H1 (cell line): ENCODE measurements around the gene MYH9. TPM values are rescaled to one million over a fixed set of nuclear protein-coding genes. Genes with fewer than 3 reads are reported as not detected.

Experiments used
- CTCF ChIA-PET: fragments of 300-600 bp; sonication (Branson Sonifier 250); formaldehyde crosslinking; loops from one replicate; lab custom pipeline; 2021; ENCODE audit not compliant: partially characterized antibody; lab: Charles Lee
- POLR2A ChIA-PET: fragments of 300-600 bp; sonication (Branson Sonifier 250); formaldehyde crosslinking; loops from one replicate; lab custom pipeline; 2021; ENCODE audit warnings: inconsistent platforms; ENCODE audit not compliant: partially characterized antibody; lab: Charles Lee
- DNase-seq, 2 experiments: peaks; one replicate each; pipeline versions ENCODE4 v3.0.0 to v3.0.0-alpha.2; 2010 to 2022; ENCODE audit warnings: low spot score in 2 of 2, low read depth in 1 of 2, mixed read lengths in 1 of 2
- FAIRE-seq: peaks from 2 replicates; lab custom pipeline; 2011; peaks lifted over from hg19 to GRCh38; lab: Jason Lieb, UNC
- H2AFZ ChIP-seq: 2 replicates; pipeline ENCODE4 v1.8.1; 2012; ENCODE audit warnings: low read length, inconsistent platforms
- H2AK5ac ChIP-seq: 2 replicates; pipeline ENCODE4 v1.6.1; 2013; ENCODE audit warnings: low read depth, low read length
- H2BK120ac ChIP-seq: replicated peaks from 2 replicates; pipeline ENCODE3; 2013; ENCODE audit warnings: low read depth, low read length, inconsistent platforms
- H2BK12ac ChIP-seq: 2 replicates; pipeline ENCODE4 v1.6.1; 2013; ENCODE audit warnings: low read depth, low read length
- H2BK15ac ChIP-seq: 2 replicates; pipeline ENCODE4 v1.6.1; 2013; ENCODE audit warnings: low read length
- H2BK20ac ChIP-seq: 2 replicates; pipeline ENCODE4 v1.6.1; 2013; ENCODE audit warnings: low read length
- H2BK5ac ChIP-seq: 2 replicates; pipeline ENCODE4 v1.6.1; 2013; ENCODE audit warnings: low read depth, low read length
- H3K14ac ChIP-seq: 2 replicates; pipeline ENCODE4 v1.6.1; 2013; ENCODE audit warnings: inconsistent platforms; ENCODE audit not compliant: insufficient read length
- H3K18ac ChIP-seq: 2 replicates; pipeline ENCODE4 v1.6.1; 2013; ENCODE audit warnings: low read length; ENCODE audit errors: extremely low read depth
- H3K23ac ChIP-seq: 2 replicates; pipeline ENCODE4 v1.6.1; 2013; ENCODE audit warnings: inconsistent platforms; ENCODE audit not compliant: insufficient read length
- H3K23me2 ChIP-seq: 2 replicates; pipeline ENCODE4 v1.6.1; 2013; ENCODE audit warnings: low read depth, low read length
- H3K27ac ChIP-seq: 2 replicates; pipeline ENCODE4 v1.6.1; 2011; ENCODE audit warnings: low read depth, low read length, inconsistent platforms
- H3K27me3 ChIP-seq, 4 experiments: replicated peaks in 1 of 4; 1 replicate in 1 of 4; 2 replicates in 3 of 4; pipeline versions ENCODE4 v1.6.1 to v1.8.1; 2011 to 2013; ENCODE audit warnings: low read length in 3 of 4, mild to moderate bottlenecking in 3 of 4, inconsistent platforms in 2 of 4, mixed read lengths in 2 of 4, moderate library complexity in 1 of 4; ENCODE audit not compliant: control insufficient read depth in 3 of 4, insufficient read depth in 3 of 4; ENCODE audit errors: extremely low read depth in 1 of 4
- H3K36me3 ChIP-seq, 4 experiments: 2 replicates each; pipeline versions ENCODE4 v1.6.1 to v1.8.1; 2011 to 2013; ENCODE audit warnings: mild to moderate bottlenecking in 4 of 4, low read length in 3 of 4, moderate library complexity in 2 of 4, control low read depth in 1 of 4, inconsistent platforms in 1 of 4; ENCODE audit not compliant: insufficient read depth in 4 of 4, control insufficient read depth in 2 of 4
- H3K4ac ChIP-seq: replicated peaks from 2 replicates; pipeline ENCODE3; 2013; ENCODE audit warnings: low read length, low read depth, mixed read lengths, inconsistent platforms; ENCODE audit not compliant: insufficient read length
- H3K4me1 ChIP-seq, 4 experiments: replicated peaks in 1 of 4; 1 replicate in 1 of 4; 2 replicates in 3 of 4; pipeline versions ENCODE4 v1.6.1 to v1.8.1; 2011 to 2013; ENCODE audit warnings: low read length in 3 of 4, inconsistent platforms in 2 of 4, mixed read lengths in 1 of 4; ENCODE audit not compliant: insufficient read depth in 4 of 4, control insufficient read depth in 3 of 4
- H3K4me2 ChIP-seq, 2 experiments: 2 replicates each; pipeline versions ENCODE4 v1.6.1 to v1.8.1; 2011 to 2013; ENCODE audit warnings: low read depth in 2 of 2, low read length in 2 of 2, control low read depth in 1 of 2, inconsistent platforms in 1 of 2, mild to moderate bottlenecking in 1 of 2; ENCODE audit not compliant: insufficient read depth in 1 of 2
- H3K4me3 ChIP-seq, 4 experiments: fragments of 200-600, 300-600 bp in 1 of 4; sonication (generic), shearing (Covaris generic), sonication (Bioruptor Twin) in 1 of 4; 2 replicates each; pipeline versions ENCODE4 v1.5.1 to v1.8.1; 2011 to 2016; ENCODE audit warnings: low read length in 4 of 4, low read depth in 3 of 4, control low read depth in 2 of 4, inconsistent platforms in 2 of 4, mild to moderate bottlenecking in 2 of 4, mixed read lengths in 1 of 4, moderate library complexity in 1 of 4; ENCODE audit not compliant: insufficient read depth in 2 of 4; ENCODE audit errors: extremely low read depth in 1 of 4
- H3K56ac ChIP-seq: replicated peaks from 2 replicates; pipeline ENCODE3; 2013; ENCODE audit warnings: low read depth, mild to moderate bottlenecking, mixed read lengths, low read length, inconsistent platforms; ENCODE audit not compliant: insufficient read length
- H3K79me1 ChIP-seq: 2 replicates; pipeline ENCODE4 v1.6.1; 2013; ENCODE audit warnings: low read depth, low read length, control low read depth
- H3K79me2 ChIP-seq, 2 experiments: 2 replicates each; pipeline versions ENCODE4 v1.6.1 to v1.8.1; 2012 to 2013; ENCODE audit warnings: low read length in 2 of 2, mild to moderate bottlenecking in 2 of 2, inconsistent platforms in 1 of 2; ENCODE audit not compliant: insufficient read depth in 2 of 2, control insufficient read depth in 1 of 2
- H3K9ac ChIP-seq, 4 experiments: replicated peaks in 1 of 4; 1 replicate in 1 of 4; 2 replicates in 3 of 4; pipeline versions ENCODE4 v1.6.1 to v1.8.1; 2011 to 2013; ENCODE audit warnings: low read depth in 3 of 4, low read length in 3 of 4, control low read depth in 2 of 4, mild to moderate bottlenecking in 2 of 4, moderate library complexity in 2 of 4, inconsistent platforms in 1 of 4; ENCODE audit errors: extremely low read depth in 1 of 4
- H3K9me3 ChIP-seq, 2 experiments: 2 replicates each; pipeline versions ENCODE4 v1.6.1 to v1.8.1; 2012 to 2013; ENCODE audit warnings: mild to moderate bottlenecking in 2 of 2, moderate library complexity in 2 of 2, control low read depth in 1 of 2, inconsistent platforms in 1 of 2, low read depth in 1 of 2, low read length in 1 of 2, mixed read lengths in 1 of 2; ENCODE audit not compliant: insufficient read depth in 2 of 2
- H4K20me1 ChIP-seq, 2 experiments: replicated peaks in 1 of 2; 2 replicates each; pipeline versions ENCODE3 to v1.8.1; 2011 to 2013; ENCODE audit warnings: inconsistent platforms in 2 of 2, low read length in 2 of 2, mild to moderate bottlenecking in 1 of 2; ENCODE audit not compliant: insufficient read depth in 2 of 2, control insufficient read depth in 1 of 2
- H4K5ac ChIP-seq: 2 replicates; pipeline ENCODE4 v1.6.1; 2013; ENCODE audit warnings: low read length, low read depth, mixed read lengths, inconsistent platforms; ENCODE audit not compliant: insufficient read length
- H4K8ac ChIP-seq: 2 replicates; pipeline ENCODE4 v1.8.0; 2013; ENCODE audit warnings: mild to moderate bottlenecking, moderate library complexity, low read length, inconsistent platforms; ENCODE audit not compliant: insufficient read depth; ENCODE audit errors: extremely low read depth
- H4K91ac ChIP-seq: replicated peaks from 2 replicates; pipeline ENCODE3; 2013; ENCODE audit warnings: low read length, mixed read lengths, inconsistent platforms; ENCODE audit not compliant: insufficient read length
- KDM1A ChIP-seq: fragments of 200-600, 300-600 bp; sonication (generic); IDR thresholded peaks from 2 replicates; pipeline ENCODE4 v1.7.1; 2016; ENCODE audit warnings: mild to moderate bottlenecking, low read length, borderline replicate concordance
- POLR2A ChIP-seq, 2 experiments: IDR thresholded peaks; 1 replicate in 1 of 2; 2 replicates in 1 of 2; pipeline ENCODE4 v1.6.1; 2011; ENCODE audit warnings: low read depth in 2 of 2, low read length in 2 of 2, mild to moderate bottlenecking in 2 of 2; ENCODE audit errors: control extremely low read depth in 1 of 2
- POLR2AphosphoS5 ChIP-seq: IDR thresholded peaks from 2 replicates; pipeline ENCODE4 v1.6.1; 2011; ENCODE audit warnings: low read depth, low read length
- SIN3A ChIP-seq, 2 experiments: IDR thresholded peaks in 1 of 2; conservative IDR thresholded peaks in 1 of 2; 2 replicates each; pipeline ENCODE4 v1.6.1; 2011 to 2012; ENCODE audit warnings: low read length in 2 of 2, improper control_type of control experiment in 1 of 2, low read depth in 1 of 2, mild to moderate bottlenecking in 1 of 2
- SP1 ChIP-seq: IDR thresholded peaks from 2 replicates; pipeline ENCODE4 v1.6.1; 2011; ENCODE audit warnings: low read depth, low read length
- WGBS, 2 experiments: shearing (Covaris generic) in 1 of 2; methylation state at CpG; one replicate each; pipeline versions ENCODE4 v1.1.6 to v1.1.7; 2013 to 2015; ENCODE audit warnings: low lambda C conversion rate in 2 of 2, mixed read lengths in 2 of 2, inconsistent platforms in 1 of 2, low coverage in 1 of 2, missing lambda C conversion rate in 1 of 2; ENCODE audit not compliant: insufficient replicate concordance in 2 of 2, insufficient coverage in 1 of 2, insufficient read length in 1 of 2; ENCODE audit errors: extremely low coverage in 1 of 2, missing lambda C conversion rate in 1 of 2; 5-methylcytosine and 5-hydroxymethylcytosine counted together
- polyA plus RNA-seq, 7 experiments: library from polyadenylated mRNA; depleted of rRNA in 3 of 7; stranded (reverse) in 5 of 7; unstranded in 2 of 7; fragments of >200 nt in 5 of 7; fragments of 200-250 nt in 2 of 7; gene quantifications; 1 replicate in 5 of 7; 2 replicates in 1 of 7; 4 replicates in 1 of 7; pipeline versions ENCODE4 v1.2.1 to v1.2.3, GENCODE V29; 2011 to 2013; ENCODE audit warnings: missing spikeins in 2 of 7, mixed read lengths in 2 of 7
- total RNA-seq: library from RNA; stranded (reverse); fragmentation: NEBNext Ultra II Directional; extraction: Animal tissue kit (Norgen Biotek cat#: 25700); gene quantifications from 2 replicates; pipeline ENCODE4 v1.2.1, GENCODE V29; 2021

Gene MYH9
- total and polyA plus RNA-seq, 2 of the 8 experiments (the other 6 are each of a cell fraction or from before 2014, with no cell fraction given): 24.9 to 322 TPM

- Histone ChIP-seq H3K79me2 (peaks cover 26 to 70% of the 10 kb centered on the region in 2 experiments), H3K9ac (peak overlapping the region in 2 of 4 experiments; percentile 27 to 84; a peak in 3 of 7 replicates), H2BK15ac (no peak overlapping the region), H3K4me3 (peak overlapping the region; percentile 52 to 98 (median 86); a peak in 7 of 8 replicates), H2BK20ac (no peak overlapping the region), H2AK5ac (peak overlapping the region; percentile 70; the same call in 1 of the 2 replicates), H2AFZ (no peak overlapping the region), H2BK12ac (peak overlapping the region; percentile 45), H4K5ac (peak overlapping the region; percentile 41)
- WGBS, 2 experiments: 23% methylated on average over 7 of the region's 7 CpGs; no CpG with 5 or more reads in 1 of the 2 experiments
- POLR2A ChIA-PET: interaction anchor here (0.7 to 19.2 kb wide), 18 partner anchors 9 to 169 kb away, joined by 3 to 263 read pairs (median 6); partner anchors contain the start of gene TXN2
- peak; percentile 83; the same call in 1 of the 2 replicates for TF ChIP-seq KDM1A
- no peak for TF ChIP-seq SP1
- TF ChIP-seq POLR2A (IDR thresholded peaks at IDR 0.05; ENCODE audit: control extremely low read depth in 1 of 2, low read depth in 2 of 2, low read length in 2 of 2): peak; percentile 13 to 17; a peak in 2 of 3 replicates
- peak; percentile 71 for TF ChIP-seq POLR2AphosphoS5
- TF ChIP-seq SIN3A (conservative IDR thresholded peaks at IDR 0.05 in 1 of 2, IDR thresholded peaks at IDR 0.05 in 1 of 2; ENCODE audit: low read depth in 1 of 2, low read length in 2 of 2): peak in 1 of 2 experiments; percentile 50; a peak in 1 of 4 replicates
- TF ChIP-seq, all 59 proteins: peak for 4
- DNase-seq (no peak), FAIRE-seq (peak; percentile 73)
- Histone ChIP-seq H4K8ac (no peak overlapping the region), H3K4me1 (peaks cover 1 to 16% (median 6%) of the 10 kb centered on the region in 4 experiments), H3K23me2 (peaks cover 4% of the 10 kb centered on the region; the same call in 1 of the 2 replicates), H3K36me3 (no peaks in the 10 kb centered on the region), H2BK5ac (peak overlapping the region; percentile 53), H3K27me3 (no peaks in the 10 kb centered on the region), H3K56ac (no peak overlapping the region), H2BK120ac (no peak overlapping the region), H3K14ac (no peak overlapping the region), H3K4me2 (peak overlapping the region; percentile 73 to 87), H3K27ac (peak overlapping the region; percentile 66), H3K18ac (peak overlapping the region; percentile 91), H4K20me1 (peaks cover 0 to 17% of the 10 kb centered on the region in 2 experiments), H3K9me3 (no peaks in the 10 kb centered on the region), H3K4ac (no peak overlapping the region), H3K23ac (no peak overlapping the region), H3K79me1 (peaks cover 6% of the 10 kb centered on the region; the same call in 1 of the 2 replicates), H4K91ac (peak overlapping the region; percentile 31)
- CTCF ChIA-PET: interaction anchor here (0.7 to 1.8 kb wide), 9 partner anchors 21 to 106 kb away, joined by 3 to 6 read pairs (median 4); no protein-coding TSS in a partner anchor
Observed at GRCh38 chr22:36384766-36385481, 2.8 kb downstream of the MYH9 start.
